Neural progenitor cell (in vitro differentiated cells): Measurements from ENCODE around the gene ANKS3. TPM values are rescaled to one million over a fixed set of nuclear protein-coding genes. Genes with fewer than 3 reads are reported as not detected.

Source experiments
- DNase-seq: peaks from one replicate; pipeline ENCODE4 v3.0.0-alpha.2; 2016; ENCODE audit warnings: low spot score
- H2AFZ ChIP-seq: fragments of 200-600 bp; sonication (generic); replicated peaks from 2 replicates; pipeline ENCODE4 v1.6.1; 2016; ENCODE audit warnings: antibody characterized with exemption
- H3F3A ChIP-seq: fragments of 200-600 bp; sonication (generic); 2 replicates; pipeline ENCODE4 v1.6.1; 2016; ENCODE audit warnings: antibody characterized with exemption, low read depth
- H3K27ac ChIP-seq: fragments of 200-600 bp; sonication (generic); 2 replicates; pipeline ENCODE4 v1.5.1; 2016; ENCODE audit warnings: mild to moderate bottlenecking
- H3K27me3 ChIP-seq: fragments of 200-600 bp; sonication (generic); 2 replicates; pipeline ENCODE4 v1.6.1; 2016; ENCODE audit warnings: mild to moderate bottlenecking, moderate library complexity
- H3K36me3 ChIP-seq: fragments of 200-600 bp; sonication (generic); 2 replicates; pipeline ENCODE4 v1.5.1; 2016
- H3K4me1 ChIP-seq: fragments of 200-600 bp; sonication (generic); 2 replicates; pipeline ENCODE4 v1.6.1; 2016; ENCODE audit warnings: mixed run types
- H3K4me2 ChIP-seq: fragments of 200-600 bp; sonication (generic); 2 replicates; pipeline ENCODE4 v1.6.1; 2016
- H3K4me3 ChIP-seq: fragments of 200-600 bp; sonication (generic); 2 replicates; pipeline ENCODE4 v1.5.1; 2016
- H3K79me2 ChIP-seq: fragments of 200-600 bp; sonication (generic); 2 replicates; pipeline ENCODE4 v1.6.1; 2016; ENCODE audit warnings: low read depth
- H3K9ac ChIP-seq: fragments of 200-600 bp; sonication (generic); 2 replicates; pipeline ENCODE4 v1.6.1; 2016
- H3K9me3 ChIP-seq: fragments of 200-600 bp; sonication (generic); 2 replicates; pipeline ENCODE4 v1.5.1; 2016; ENCODE audit warnings: low read depth
- H4K20me1 ChIP-seq: fragments of 200-600 bp; sonication (generic); 2 replicates; pipeline ENCODE4 v1.6.1; 2016; ENCODE audit warnings: low read depth
- H3K27ac Mint-ChIP-seq: 3 replicates; pipeline ENCODE4 v1.8.0; 2021; ENCODE audit warnings: mixed read lengths
- H3K27me3 Mint-ChIP-seq: 2 replicates; pipeline ENCODE4 v1.8.0; 2022; ENCODE audit warnings: low read depth, mild to moderate bottlenecking, inconsistent platforms, moderate library complexity, mixed read lengths; ENCODE audit not compliant: insufficient read depth
- H3K36me3 Mint-ChIP-seq: 3 replicates; pipeline ENCODE4 v1.8.0; 2021; ENCODE audit warnings: mixed read lengths
- H3K4me1 Mint-ChIP-seq: 3 replicates; pipeline ENCODE4 v1.8.0; 2021; ENCODE audit warnings: mixed read lengths
- H3K4me3 Mint-ChIP-seq: 3 replicates; pipeline ENCODE4 v1.8.0; 2021; ENCODE audit warnings: mild to moderate bottlenecking, moderate library complexity, mixed read lengths
- H3K9me3 Mint-ChIP-seq: 3 replicates; pipeline ENCODE4 v1.8.0; 2020; ENCODE audit warnings: mixed read lengths
- CTCF ChIP-seq: fragments of 200-600 bp; sonication (generic); IDR thresholded peaks from 2 replicates; pipeline ENCODE4 v1.5.1; 2017; ENCODE audit warnings: antibody characterized with exemption, mild to moderate bottlenecking
- EZH2 ChIP-seq: fragments of 200-600 bp; sonication (generic); IDR thresholded peaks from 2 replicates; pipeline ENCODE4 v1.6.1; 2017; ENCODE audit warnings: antibody characterized with exemption, mild to moderate bottlenecking, moderate library complexity
- EZH2phosphoT487 ChIP-seq: fragments of 200-600 bp; sonication (generic); IDR thresholded peaks from 2 replicates; pipeline ENCODE4 v1.6.1; 2017; ENCODE audit warnings: antibody characterized with exemption
- total RNA-seq: library from RNA; depleted of rRNA; stranded (reverse); fragments of >200 nt; gene quantifications from 2 replicates; pipeline ENCODE4 v1.2.3, GENCODE V29; 2015; ENCODE audit warnings: low replicate concordance

ANKS3 gene
- total RNA-seq, 1 donor from 2014 or later = 20.6 TPM

DNA sequence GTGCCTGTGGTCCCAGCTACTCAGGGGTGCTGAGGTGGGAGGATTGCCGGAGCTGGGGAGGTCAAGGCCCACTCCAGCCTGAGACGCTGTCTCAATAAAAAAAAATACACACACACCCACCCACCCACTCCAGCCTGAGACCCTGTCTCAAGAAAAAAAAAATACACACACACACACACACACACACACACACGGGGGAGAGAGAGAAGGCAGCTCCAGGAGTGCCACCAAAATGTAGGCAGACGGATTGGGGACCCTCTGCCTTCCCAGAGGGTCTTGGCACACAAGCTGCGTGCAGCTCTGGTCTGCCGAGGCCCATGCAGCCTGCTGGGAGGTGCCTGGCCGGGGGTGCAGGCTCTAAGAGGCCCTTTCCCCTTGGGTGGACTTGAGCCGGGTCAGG is 46.7 kb downstream of the ANKS3 start:
- Histone ChIP-seq H3K27me3 (no peaks in the 10 kb centered on the region), H3K4me2 (no peak overlapping the region), H3K36me3 (no peaks in the 10 kb centered on the region), H3K4me1 (no peaks in the 10 kb centered on the region), H3K4me3 (no peak overlapping the region), H3K9ac (no peak overlapping the region), H3F3A (peaks cover 1% of the 10 kb centered on the region), H3K27ac (no peak overlapping the region), H3K79me2 (no peaks in the 10 kb centered on the region), H2AFZ (no peak overlapping the region), H4K20me1 (no peaks in the 10 kb centered on the region), H3K9me3 (no peaks in the 10 kb centered on the region)
- Mint-ChIP-seq H3K27ac (no peak overlapping the region), H3K36me3 (peaks cover 4% of the 10 kb centered on the region), H3K9me3 (no peaks in the 10 kb centered on the region), H3K4me1 (no peaks in the 10 kb centered on the region), H3K27me3 (peaks cover 4% of the 10 kb centered on the region), H3K4me3 (no peak overlapping the region)
- TF ChIP-seq EZH2 = no peak
- TF ChIP-seq EZH2phosphoT487 = no peak
- no peak for TF ChIP-seq CTCF
- no peak for DNase-seq

DNA sequence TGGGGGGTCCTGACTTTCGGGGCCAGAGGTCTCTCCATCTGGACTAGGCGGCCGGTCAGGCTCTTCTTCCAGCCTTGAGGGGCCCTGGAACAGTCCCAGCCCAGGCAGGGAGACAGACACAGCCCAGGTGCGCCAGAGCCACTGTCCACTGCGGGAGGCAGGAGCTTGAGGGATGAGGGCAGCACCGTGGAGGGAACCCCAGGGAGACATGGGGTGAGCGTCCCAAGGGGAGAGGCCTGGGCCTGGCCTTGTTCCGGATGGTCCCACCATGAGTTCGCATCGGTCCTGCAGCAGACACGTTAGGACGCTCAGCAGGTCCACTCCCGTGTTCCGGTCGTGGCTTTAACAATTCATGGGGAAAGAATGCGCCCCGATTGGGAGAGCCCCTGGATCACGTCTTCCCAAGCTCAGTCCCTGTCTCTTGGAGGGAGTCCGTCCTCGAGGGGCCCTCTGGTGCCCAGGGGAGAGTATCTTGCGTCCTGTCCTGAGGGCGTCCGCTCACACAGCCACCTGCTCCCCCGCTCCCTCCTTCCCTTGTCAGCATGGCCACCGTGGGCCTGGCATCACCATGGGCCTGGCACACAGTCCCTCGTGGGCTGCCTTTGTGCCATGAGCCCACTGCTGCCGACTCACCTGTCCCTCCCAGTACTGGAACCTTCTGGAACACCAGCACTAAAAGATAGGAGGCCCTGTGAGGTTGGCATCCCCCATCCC is 47.4 kb downstream of the ANKS3 start:
- no peaks in the 10 kb centered on the region for H4K20me1 ChIP-seq
- H3K27ac ChIP-seq = no peak overlapping the region
- H2AFZ ChIP-seq = no peak overlapping the region
- H3K4me2 ChIP-seq = no peak overlapping the region
- H3K4me3 ChIP-seq = no peak overlapping the region
- H3K9ac ChIP-seq = no peak overlapping the region
- H3K36me3 ChIP-seq = no peaks in the 10 kb centered on the region
- H3K27me3 ChIP-seq = no peaks in the 10 kb centered on the region
- Mint-ChIP-seq H3K27ac (no peak overlapping the region), H3K36me3 (peaks cover 4% of the 10 kb centered on the region), H3K4me3 (no peak overlapping the region), H3K4me1 (no peaks in the 10 kb centered on the region), H3K27me3 (peaks cover 4% of the 10 kb centered on the region), H3K9me3 (no peaks in the 10 kb centered on the region)
- H3K9me3 ChIP-seq = no peaks in the 10 kb centered on the region
- no peaks in the 10 kb centered on the region for H3K4me1 ChIP-seq
- DNase-seq = no peak
- no peaks in the 10 kb centered on the region for H3F3A ChIP-seq
- no peaks in the 10 kb centered on the region for H3K79me2 ChIP-seq
- no peak for TF ChIP-seq EZH2phosphoT487
- TF ChIP-seq CTCF = no peak
- TF ChIP-seq EZH2 = no peak

- Mint-ChIP-seq H3K27me3 (peaks cover 4% of the 10 kb centered on the region), H3K27ac (no peak overlapping the region), H3K4me3 (no peak overlapping the region), H3K9me3 (no peaks in the 10 kb centered on the region), H3K4me1 (no peaks in the 10 kb centered on the region), H3K36me3 (peaks cover 4% of the 10 kb centered on the region)
- Histone ChIP-seq H3F3A (no peaks in the 10 kb centered on the region), H3K9me3 (no peaks in the 10 kb centered on the region), H3K27me3 (no peaks in the 10 kb centered on the region), H2AFZ (no peak overlapping the region), H3K4me1 (no peaks in the 10 kb centered on the region), H3K9ac (no peak overlapping the region), H3K4me3 (no peak overlapping the region), H3K4me2 (no peak overlapping the region), H3K36me3 (no peaks in the 10 kb centered on the region), H3K27ac (no peak overlapping the region), H4K20me1 (no peaks in the 10 kb centered on the region), H3K79me2 (no peaks in the 10 kb centered on the region)
- DNase-seq = no peak
- TF ChIP-seq CTCF = no peak
- no peak for TF ChIP-seq EZH2phosphoT487
- no peak for TF ChIP-seq EZH2
Observed at GRCh38 chr16:4685776-4686496, 48.1 kb downstream of the ANKS3 start.
